CD8-positive, alpha-beta memory T cell (primary cell): Measurements from ENCODE around the gene RABGEF1. TPM values are rescaled to one million over a fixed set of nuclear protein-coding genes. Genes with fewer than 3 reads are reported as not detected.
"Not testable (repeated sequence)": the region's sequence is repeated elsewhere in the genome, so short reads cannot be mapped to it uniquely, and the experiment has no call there.

Experiments used
- CTCF ChIA-PET: fragments of 350-600 bp; sonication (Branson Sonifier 250); formaldehyde crosslinking; loops from one replicate; lab custom pipeline; 2021; ENCODE audit warnings: antibody characterized with exemption; lab: Charles Lee
- POLR2A ChIA-PET: fragments of 350-600 bp; sonication (Branson Sonifier 250); formaldehyde crosslinking; loops from one replicate; lab custom pipeline; 2021; ENCODE audit warnings: antibody characterized with exemption; lab: Charles Lee
- DNase-seq, 5 donors: peaks; one replicate each; pipeline versions ENCODE4 v3.0.0 to v3.0.0-alpha.2; 2020 to 2022; ENCODE audit warnings: mixed read lengths in 1 of 5
- H3K27ac ChIP-seq: one replicate; pipeline ENCODE4 v1.7.0; 2013; ENCODE audit warnings: low read depth, mild to moderate bottlenecking, low read length, moderate library complexity
- H3K27me3 ChIP-seq: 2 replicates; pipeline ENCODE4 v1.7.0; 2013; ENCODE audit warnings: low read length, mild to moderate bottlenecking; ENCODE audit not compliant: insufficient read depth, poor library complexity, severe bottlenecking
- H3K36me3 ChIP-seq: 2 replicates; pipeline ENCODE4 v1.7.0; 2013; ENCODE audit warnings: mild to moderate bottlenecking, low read length, moderate library complexity; ENCODE audit not compliant: insufficient read depth
- H3K4me1 ChIP-seq: 2 replicates; pipeline ENCODE4 v1.7.0; 2013; ENCODE audit warnings: mild to moderate bottlenecking, low read length, moderate library complexity; ENCODE audit not compliant: insufficient read depth
- H3K4me3 ChIP-seq: 2 replicates; pipeline ENCODE4 v1.7.0; 2013; ENCODE audit warnings: mild to moderate bottlenecking, low read length
- H3K9me3 ChIP-seq: 2 replicates; pipeline ENCODE4 v1.7.0; 2013; ENCODE audit warnings: mild to moderate bottlenecking, low read length
- H3K27ac Mint-ChIP-seq, 8 donors: one replicate each; pipeline ENCODE4 v1.8.0; 2020 to 2021; ENCODE audit warnings: mixed read lengths in 8 of 8, mild to moderate bottlenecking in 6 of 8, inconsistent platforms in 3 of 8, moderate library complexity in 3 of 8
- H3K27me3 Mint-ChIP-seq, 2 donors: one replicate each; pipeline ENCODE4 v1.8.0; 2020 to 2021; ENCODE audit warnings: mixed read lengths in 2 of 2, mild to moderate bottlenecking in 1 of 2, moderate library complexity in 1 of 2
- H3K36me3 Mint-ChIP-seq, 3 donors: one replicate each; pipeline ENCODE4 v1.8.0; 2020 to 2021; ENCODE audit warnings: mixed read lengths in 3 of 3, inconsistent platforms in 1 of 3, mild to moderate bottlenecking in 1 of 3
- H3K4me1 Mint-ChIP-seq, 3 donors: one replicate each; pipeline ENCODE4 v1.8.0; 2020 to 2021; ENCODE audit warnings: mixed read lengths in 3 of 3, inconsistent platforms in 1 of 3, mild to moderate bottlenecking in 1 of 3
- H3K4me3 Mint-ChIP-seq, 7 donors: one replicate each; pipeline ENCODE4 v1.8.0; 2020 to 2021; ENCODE audit warnings: mixed read lengths in 7 of 7, mild to moderate bottlenecking in 6 of 7, moderate library complexity in 4 of 7, inconsistent platforms in 2 of 7
- H3K9me3 Mint-ChIP-seq, 5 donors: one replicate each; pipeline ENCODE4 v1.8.0; 2020 to 2022; ENCODE audit warnings: mixed read lengths in 5 of 5, mild to moderate bottlenecking in 3 of 5, moderate library complexity in 2 of 5, inconsistent platforms in 1 of 5
- polyA plus RNA-seq: library from polyadenylated mRNA; unstranded; fragments of 300-500 nt; fragmentation: Illumina TruSeq; gene quantifications from one replicate; pipeline ENCODE4 v1.2.3, GENCODE V29; 2021
- total RNA-seq, 2 experiments: library from RNA; stranded (reverse); gene quantifications; one replicate each; pipeline ENCODE4 v1.2.3, GENCODE V29; 2021

RABGEF1 gene
- total and polyA plus RNA-seq, 3 experiments from 2014 or later, result 24.4 to 26.3 (median 25.7) TPM

DNA sequence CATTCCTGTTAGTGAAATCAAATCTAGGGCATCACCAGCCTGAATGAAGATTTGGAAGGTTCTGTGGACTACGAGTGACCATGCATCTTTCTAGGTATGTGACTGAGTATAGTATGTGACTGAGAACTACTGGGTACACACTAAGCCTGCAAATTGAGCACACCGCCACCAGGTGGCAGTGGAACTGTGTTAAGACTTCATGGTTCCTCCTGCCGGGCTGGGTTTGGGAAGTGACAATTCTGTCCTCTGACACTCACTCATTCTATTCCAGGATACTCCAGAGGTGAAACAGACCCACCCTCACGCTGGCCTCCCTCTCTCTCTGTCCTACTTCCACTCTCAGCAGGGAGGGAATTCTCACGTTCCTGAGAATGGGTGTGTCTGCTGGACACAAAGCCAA, 96.5 kb downstream of the RABGEF1 start:
- ChIA-PET POLR2A (no interaction called here), CTCF (no interaction called here)
- peak in 1 of 5 donors; percentile 20 for DNase-seq
- Histone ChIP-seq H3K4me3 (no peak overlapping the region), H3K9me3 (no peaks in the 10 kb centered on the region), H3K27ac (no peak overlapping the region), H3K36me3 (no peaks in the 10 kb centered on the region), H3K27me3 (no peaks in the 10 kb centered on the region), H3K4me1 (no peaks in the 10 kb centered on the region)
- peaks cover 0 to 5% (median 0%) of the 10 kb centered on the region in 5 donors for H3K9me3 Mint-ChIP-seq
- H3K27me3 Mint-ChIP-seq, result peaks cover 0 to 6% of the 10 kb centered on the region in 2 donors
- no peaks in the 10 kb centered on the region for H3K36me3 Mint-ChIP-seq
- no peak overlapping the region for H3K4me3 Mint-ChIP-seq
- no peaks in the 10 kb centered on the region for H3K4me1 Mint-ChIP-seq
- no peak overlapping the region for H3K27ac Mint-ChIP-seq

GRCh38 chr7:66837661-66838060, 97.1 kb downstream of the RABGEF1 start:
- Mint-ChIP-seq H3K36me3 (no peaks in the 10 kb centered on the region), H3K9me3 (peaks cover 0 to 5% (median 0%) of the 10 kb centered on the region in 5 donors), H3K27ac (no peak overlapping the region)

DNA sequence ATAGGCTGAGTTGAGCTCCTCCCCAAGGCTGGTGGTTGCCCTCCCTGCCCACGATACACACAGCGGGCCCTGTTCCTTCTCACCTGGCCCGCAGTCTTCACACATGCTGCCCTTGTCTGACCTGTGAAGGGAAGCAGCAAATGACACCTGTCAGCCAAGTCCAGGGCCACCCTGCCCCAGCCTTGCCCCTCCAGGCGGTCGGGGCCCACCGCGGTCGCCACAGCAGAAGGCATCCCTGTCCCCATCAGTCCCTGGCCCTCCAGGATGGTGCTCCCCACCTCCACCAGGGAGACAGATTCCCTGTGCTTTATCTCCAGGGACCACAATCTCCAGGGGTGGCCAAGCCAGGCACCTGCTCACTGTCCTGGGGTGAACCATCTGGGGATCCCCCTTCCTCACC, 99.3 kb downstream of the RABGEF1 start:
- H3K36me3 ChIP-seq, result no peaks in the 10 kb centered on the region
- H3K4me3 ChIP-seq, result no peak overlapping the region
- Mint-ChIP-seq H3K27me3 (peaks cover 0 to 9% of the 10 kb centered on the region in 2 donors), H3K4me1 (peaks cover 7 to 16% (median 14%) of the 10 kb centered on the region in 3 donors), H3K27ac (peak overlapping the region in 1 of 8 donors; percentile 66), H3K36me3 (peaks cover 0 to 4% (median 0%) of the 10 kb centered on the region in 3 donors), H3K4me3 (no peak overlapping the region), H3K9me3 (peaks cover 0 to 5% (median 0%) of the 10 kb centered on the region in 5 donors)
- ChIA-PET CTCF (no interaction called here), POLR2A (no interaction called here)
- DNase-seq, result peak in 1 of 5 donors; percentile 14
- no peaks in the 10 kb centered on the region for H3K27me3 ChIP-seq
- H3K9me3 ChIP-seq, result no peaks in the 10 kb centered on the region
- no peak overlapping the region for H3K27ac ChIP-seq
- peaks cover 6% of the 10 kb centered on the region for H3K4me1 ChIP-seq

More at GRCh38 chr7:66837661-66838060, 97.1 kb downstream of the RABGEF1 start:
- Histone ChIP-seq H3K4me1 (no peaks in the 10 kb centered on the region), H3K4me3 (no peak overlapping the region), H3K9me3 (no peaks in the 10 kb centered on the region), H3K27me3 (no peaks in the 10 kb centered on the region), H3K27ac (no peak overlapping the region), H3K36me3 (no peaks in the 10 kb centered on the region)
- no peak overlapping the region for H3K4me3 Mint-ChIP-seq
- H3K27me3 Mint-ChIP-seq, result peaks cover 0 to 6% of the 10 kb centered on the region in 2 donors
- no peak for DNase-seq
- ChIA-PET CTCF (no interaction called here), POLR2A (no interaction called here)
- H3K4me1 Mint-ChIP-seq, result no peaks in the 10 kb centered on the region

GRCh38 chr7:66840316-66840715, 99.8 kb downstream of the RABGEF1 start:
- Mint-ChIP-seq H3K27me3 (peaks cover 0 to 12% of the 10 kb centered on the region in 2 donors), H3K4me3 (no peak overlapping the region), H3K4me1 (peaks cover 12 to 21% (median 19%) of the 10 kb centered on the region in 3 donors), H3K9me3 (peaks cover 0 to 5% (median 0%) of the 10 kb centered on the region in 5 donors), H3K27ac (peak overlapping the region in 1 of 8 donors; percentile 66), H3K36me3 (peaks cover 0 to 6% (median 0%) of the 10 kb centered on the region in 3 donors)
- Histone ChIP-seq H3K36me3 (no peaks in the 10 kb centered on the region), H3K9me3 (no peaks in the 10 kb centered on the region), H3K27me3 (no peaks in the 10 kb centered on the region), H3K27ac (no peak overlapping the region), H3K4me3 (no peak overlapping the region), H3K4me1 (peaks cover 8% of the 10 kb centered on the region)
- ChIA-PET CTCF (no interaction called here), POLR2A (no interaction called here)
- DNase-seq, result no peak

GRCh38 chr7:66841898-66842297, 101.4 kb downstream of the RABGEF1 start:
- DNase-seq, result no peak
- Histone ChIP-seq H3K27me3 (no peaks in the 10 kb centered on the region), H3K4me1 (peaks cover 16% of the 10 kb centered on the region), H3K4me3 (no peak overlapping the region), H3K36me3 (no peaks in the 10 kb centered on the region), H3K9me3 (no peaks in the 10 kb centered on the region), H3K27ac (no peak overlapping the region)
- Mint-ChIP-seq H3K4me1 (peaks cover 17 to 29% (median 25%) of the 10 kb centered on the region in 3 donors), H3K36me3 (peaks cover 0 to 6% (median 0%) of the 10 kb centered on the region in 3 donors), H3K9me3 (peaks cover 0 to 2% (median 0%) of the 10 kb centered on the region in 5 donors), H3K4me3 (peak overlapping the region in 1 of 7 donors; percentile 94), H3K27me3 (peaks cover 0 to 10% of the 10 kb centered on the region in 2 donors), H3K27ac (peak overlapping the region in 1 of 8 donors; percentile 97)
- CTCF ChIA-PET, result no interaction called here
- POLR2A ChIA-PET, result no interaction called here

- H3K27me3 Mint-ChIP-seq, H3K36me3 ChIP-seq, H3K27me3 ChIP-seq, CTCF ChIA-PET, H3K9me3 Mint-ChIP-seq, DNase-seq, H3K36me3 Mint-ChIP-seq, H3K4me3 ChIP-seq, H3K27ac ChIP-seq, H3K9me3 ChIP-seq: not testable (repeated sequence)
- peaks cover 16% of the 10 kb centered on the region for H3K4me1 ChIP-seq
- Mint-ChIP-seq H3K4me3 (peak overlapping the region; percentile 94 to 100 (median 98)), H3K27ac (peak overlapping the region; percentile 93 to 100 (median 100)), H3K4me1 (peaks cover 17 to 29% (median 28%) of the 10 kb centered on the region in 3 donors)
- POLR2A ChIA-PET, result interaction anchor here (0.8 to 2.3 kb wide), 2 partner anchors 103 to 350 kb away, joined by 3 to 20 read pairs; partner anchors contain the start of gene RABGEF1
These were observed 103.0 kb downstream of the RABGEF1 start for GRCh38 chr7:66843492-66843891.

GRCh38 chr7:66844552-66845378, 104.2 kb downstream of the RABGEF1 start:
- Mint-ChIP-seq H3K9me3 (peaks cover 0 to 1% (median 0%) of the 10 kb centered on the region in 5 donors), H3K36me3 (peaks cover 0 to 8% (median 1%) of the 10 kb centered on the region in 3 donors), H3K4me1 (peaks cover 17 to 29% (median 28%) of the 10 kb centered on the region in 3 donors), H3K27me3 (peaks cover 0 to 6% of the 10 kb centered on the region in 2 donors), H3K4me3 (peak overlapping the region; percentile 94 to 100 (median 98)), H3K27ac (peak overlapping the region; percentile 97 to 100 (median 100))
- Histone ChIP-seq H3K4me1 (peaks cover 16% of the 10 kb centered on the region), H3K27me3 (no peaks in the 10 kb centered on the region), H3K4me3 (peak overlapping the region; percentile 68), H3K9me3 (no peaks in the 10 kb centered on the region), H3K36me3 (no peaks in the 10 kb centered on the region), H3K27ac (peak overlapping the region; percentile 96)
- ChIA-PET CTCF (interaction anchor here (0.9 to 1.8 kb wide), 6 partner anchors 9 to 351 kb away, joined by 4 to 5 read pairs (median 4); partner anchors contain the start of genes RABGEF1, SBDS and TYW1), POLR2A (interaction anchor here (0.5 to 2.3 kb wide), 7 partner anchors 10 to 369 kb away, joined by 3 to 24 read pairs (median 5); partner anchors contain the start of genes KCTD7, SBDS and TMEM248)
- DNase-seq, result peak; percentile 98 to 100 (median 99)
